Activated T-cell treated with anti-CD3 and anti-CD28 coated beads for 1 hour (primary cell): ENCODE measurements around the gene NCKIPSD.
"Not testable (repeated sequence)": the region's sequence is repeated elsewhere in the genome, so short reads cannot be mapped to it uniquely, and the experiment has no call there.

Source experiments
- DNase-seq: peaks from one replicate; pipeline ENCODE4 v3.0.0-alpha.2; 2020; ENCODE audit warnings: low read depth

The NCKIPSD gene

GRCh38 chr3:48685603-48686511 is at the start of gene NCKIPSD:
Gene NCKIPSD, minus strand, starts transcription at chr3:48685915. Its CDS starts 108 bp downstream, at chr3:48685807.
- peak; percentile 92 for DNase-seq

- DNase-seq: not testable (repeated sequence)
Measured at GRCh38 chr3:48735075-48735767, 49.5 kb upstream of the NCKIPSD start.

GRCh38 chr3:48734541-48734940 is 48.8 kb upstream of the NCKIPSD start:
- not testable (repeated sequence) for DNase-seq

GRCh38 chr3:48733752-48734518 is 48.2 kb upstream of the NCKIPSD start:
- not testable (repeated sequence) for DNase-seq

GRCh38 chr3:48727511-48727910 is 41.8 kb upstream of the NCKIPSD start:
- DNase-seq: no peak

GRCh38 chr3:48725185-48725855 is 39.6 kb upstream of the NCKIPSD start:
- not testable (repeated sequence) for DNase-seq

- DNase-seq: no peak
Measured at GRCh38 chr3:48723725-48724124, 38.0 kb upstream of the NCKIPSD start.

GRCh38 chr3:48723293-48723692 is 37.6 kb upstream of the NCKIPSD start:
- not testable (repeated sequence) for DNase-seq

- DNase-seq: peak; percentile 99
Measured at GRCh38 chr3:48716982-48717746, 31.4 kb upstream of the NCKIPSD start, which contains the start of gene IP6K2. Gene IP6K2, minus strand, starts transcription at chr3:48717221. Its CDS starts 21,930 bp downstream, at chr3:48695291.

- no peak for DNase-seq
Measured at GRCh38 chr3:48716508-48716981, 30.8 kb upstream of the NCKIPSD start.

GRCh38 chr3:48715174-48715800 is 29.6 kb upstream of the NCKIPSD start:
- DNase-seq: no peak

GRCh38 chr3:48711727-48712126 is 26.0 kb upstream of the NCKIPSD start:
- DNase-seq: no peak

- no peak for DNase-seq
Measured at GRCh38 chr3:48709051-48709461, 23.3 kb upstream of the NCKIPSD start.

GRCh38 chr3:48708481-48708889 is 22.8 kb upstream of the NCKIPSD start:
- no peak for DNase-seq

GRCh38 chr3:48707157-48707556 is 21.4 kb upstream of the NCKIPSD start:
- DNase-seq: no peak

- DNase-seq: no peak
Measured at GRCh38 chr3:48702320-48702920, 16.7 kb upstream of the NCKIPSD start.

GRCh38 chr3:48700731-48701405 is 15.2 kb upstream of the NCKIPSD start:
- DNase-seq: no peak

- DNase-seq: no peak
Measured at GRCh38 chr3:48698891-48699290, 13.2 kb upstream of the NCKIPSD start.

- DNase-seq: no peak
Measured at GRCh38 chr3:48697952-48698351, 12.2 kb upstream of the NCKIPSD start.
